ENCODE results near the gene SUPT3H. TPM values are rescaled to one million over a fixed set of nuclear protein-coding genes. Genes with fewer than 3 reads are reported as not detected.

The SUPT3H gene
- total RNA-seq, 6 experiments from 2014 or later: 0.95 to 2.8 (median 2.0) TPM

DNA sequence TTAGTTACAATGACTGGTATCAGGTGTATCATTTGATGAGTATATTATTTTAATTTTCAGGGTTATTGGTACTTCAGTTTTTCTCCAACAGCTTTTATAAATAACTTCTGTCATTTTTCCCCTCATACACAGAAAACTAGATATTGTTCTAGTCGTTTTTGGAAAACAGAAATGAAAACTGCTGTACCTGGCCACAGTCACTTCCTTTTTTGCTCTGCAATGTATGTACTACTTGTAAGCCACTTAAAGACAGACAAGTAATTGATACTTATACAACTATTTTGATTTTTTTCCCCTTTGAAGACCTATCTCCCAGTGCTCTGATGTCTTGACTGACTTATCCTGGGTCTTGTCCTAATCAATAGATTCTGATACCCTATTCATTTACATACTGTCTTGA is 268.2 kb downstream of the SUPT3H start:
- WGBS (ENCODE audit: insufficient coverage, low coverage, low lambda C conversion rate, missing lambda C conversion rate): 31% methylated on average over 1 of the region's 1 CpG
- H3K36me3 ChIP-seq: no peaks in the 10 kb centered on the region
- TF ChIP-seq, protein P1, sequence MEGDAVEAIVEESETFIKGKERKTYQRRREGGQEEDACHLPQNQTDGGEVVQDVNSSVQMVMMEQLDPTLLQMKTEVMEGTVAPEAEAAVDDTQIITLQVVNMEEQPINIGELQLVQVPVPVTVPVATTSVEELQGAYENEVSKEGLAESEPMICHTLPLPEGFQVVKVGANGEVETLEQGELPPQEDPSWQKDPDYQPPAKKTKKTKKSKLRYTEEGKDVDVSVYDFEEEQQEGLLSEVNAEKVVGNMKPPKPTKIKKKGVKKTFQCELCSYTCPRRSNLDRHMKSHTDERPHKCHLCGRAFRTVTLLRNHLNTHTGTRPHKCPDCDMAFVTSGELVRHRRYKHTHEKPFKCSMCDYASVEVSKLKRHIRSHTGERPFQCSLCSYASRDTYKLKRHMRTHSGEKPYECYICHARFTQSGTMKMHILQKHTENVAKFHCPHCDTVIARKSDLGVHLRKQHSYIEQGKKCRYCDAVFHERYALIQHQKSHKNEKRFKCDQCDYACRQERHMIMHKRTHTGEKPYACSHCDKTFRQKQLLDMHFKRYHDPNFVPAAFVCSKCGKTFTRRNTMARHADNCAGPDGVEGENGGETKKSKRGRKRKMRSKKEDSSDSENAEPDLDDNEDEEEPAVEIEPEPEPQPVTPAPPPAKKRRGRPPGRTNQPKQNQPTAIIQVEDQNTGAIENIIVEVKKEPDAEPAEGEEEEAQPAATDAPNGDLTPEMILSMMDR (IDR thresholded peaks at IDR 0.05): no peak
- no peak for TF ChIP-seq POLR2A (IDR thresholded peaks at IDR 0.05)
- DNase-seq (no peak), ATAC-seq (no peak)
- intact Hi-C loops (cut with DNase I): no loop called here
- no peaks in the 10 kb centered on the region for H3K4me1 ChIP-seq
- no peaks in the 10 kb centered on the region for H3K9me3 ChIP-seq
- H3K4me3 ChIP-seq: no peak overlapping the region
- H3K27ac ChIP-seq: no peak overlapping the region
- no peaks in the 10 kb centered on the region for H3K27me3 ChIP-seq

DNA sequence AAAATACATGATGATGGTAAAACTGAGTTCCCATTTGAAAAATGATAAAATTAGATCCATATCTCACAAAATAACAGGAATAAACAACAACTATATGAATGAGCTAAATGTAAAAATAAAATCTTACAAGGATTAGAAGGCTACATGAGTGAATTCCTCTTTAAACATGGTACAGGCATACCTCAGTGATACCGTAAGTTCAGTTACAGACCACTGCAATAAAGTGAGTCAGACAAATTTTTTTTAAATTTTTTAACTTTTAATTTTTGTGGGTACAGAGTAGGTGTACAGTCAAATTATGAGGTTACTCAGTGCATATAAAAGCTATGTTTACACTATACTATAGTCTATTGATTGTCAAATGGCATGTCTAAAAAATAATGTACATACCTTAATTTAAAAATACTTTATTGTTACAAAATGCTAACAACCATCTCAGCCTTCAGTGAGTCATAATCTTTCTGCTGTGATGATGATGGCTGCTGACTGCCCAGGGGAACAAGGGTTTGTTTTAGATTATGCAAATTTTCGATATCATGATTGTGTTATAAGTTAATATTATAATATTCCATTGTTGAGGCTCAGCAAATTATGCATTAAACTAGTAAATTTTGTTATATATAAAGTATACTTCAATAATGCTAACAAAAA is 272.4 kb downstream of the SUPT3H start:
- Histone ChIP-seq H3K27me3 (no peaks in the 10 kb centered on the region), H3K4me1 (no peaks in the 10 kb centered on the region), H3K36me3 (no peaks in the 10 kb centered on the region), H3K27ac (no peak overlapping the region), H3K4me3 (no peak overlapping the region), H3K9me3 (no peaks in the 10 kb centered on the region)
- no peak for ATAC-seq
- DNase-seq: no peak
- TF ChIP-seq POLR2A (IDR thresholded peaks at IDR 0.05): no peak
- TF ChIP-seq, protein P1 (IDR thresholded peaks at IDR 0.05): no peak
- intact Hi-C loops (cut with DNase I): no loop called here
- 100% methylated on average over 2 of the region's 2 CpGs for WGBS (ENCODE audit: insufficient coverage, low coverage, low lambda C conversion rate, missing lambda C conversion rate)

DNA sequence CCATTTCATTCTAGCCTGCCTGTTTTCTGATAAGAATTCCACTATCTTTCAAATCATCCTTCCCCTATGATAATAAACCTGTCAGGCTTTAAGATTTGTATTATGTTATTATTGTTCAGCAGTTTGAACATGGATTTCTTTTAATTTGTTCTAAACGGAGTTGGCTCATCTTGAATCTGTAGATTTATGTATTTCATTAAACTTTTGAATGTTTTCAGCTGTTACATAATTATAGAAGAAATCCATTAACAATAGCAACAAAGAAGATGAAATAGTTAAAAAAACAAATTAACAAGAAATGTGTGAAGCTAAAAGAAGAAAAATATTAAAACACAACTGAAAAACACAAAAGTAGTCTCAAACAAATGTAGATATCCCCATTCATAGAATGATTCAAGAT is 273.3 kb downstream of the SUPT3H start:
- no peak for ATAC-seq
- 32% methylated on average over 1 of the region's 1 CpG for WGBS (ENCODE audit: insufficient coverage, low coverage, low lambda C conversion rate, missing lambda C conversion rate)
- no peak overlapping the region for H3K4me3 ChIP-seq
- H3K27ac ChIP-seq: no peak overlapping the region
- H3K9me3 ChIP-seq: no peaks in the 10 kb centered on the region
- intact Hi-C loops (cut with DNase I): no loop called here
- DNase-seq: no peak
- no peak for TF ChIP-seq POLR2A (IDR thresholded peaks at IDR 0.05)
- TF ChIP-seq, protein P1 (IDR thresholded peaks at IDR 0.05): no peak
- no peaks in the 10 kb centered on the region for H3K4me1 ChIP-seq
- no peaks in the 10 kb centered on the region for H3K36me3 ChIP-seq
- no peaks in the 10 kb centered on the region for H3K27me3 ChIP-seq

DNA sequence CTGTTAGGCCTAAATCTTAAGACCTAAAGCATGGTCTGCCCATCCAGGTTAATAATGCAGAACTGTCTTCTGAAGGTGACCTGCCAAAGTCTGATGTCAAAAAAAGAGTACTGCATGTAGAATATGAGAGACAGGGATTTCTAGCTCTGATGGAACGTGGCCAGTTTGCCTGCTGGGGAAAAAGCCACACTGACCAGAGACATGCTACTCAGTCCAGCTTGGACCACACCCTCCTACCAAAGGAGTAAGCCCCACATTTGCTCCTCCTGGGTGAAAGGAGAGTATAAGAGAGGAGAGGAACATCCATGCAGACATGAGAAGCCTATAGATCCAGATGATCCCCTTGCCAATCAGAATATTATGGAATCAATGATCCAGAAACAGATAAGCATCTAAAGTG is 279.5 kb downstream of the SUPT3H start:
- no peak overlapping the region for H3K4me3 ChIP-seq
- DNase-seq: no peak
- no peaks in the 10 kb centered on the region for H3K36me3 ChIP-seq
- TF ChIP-seq, protein P1 (IDR thresholded peaks at IDR 0.05): no peak
- TF ChIP-seq POLR2A (IDR thresholded peaks at IDR 0.05): no peak
- no peak overlapping the region for H3K27ac ChIP-seq
- ATAC-seq: no peak
- 67% methylated on average over 1 of the region's 1 CpG for WGBS (ENCODE audit: insufficient coverage, low coverage, low lambda C conversion rate, missing lambda C conversion rate)
- no peaks in the 10 kb centered on the region for H3K9me3 ChIP-seq
- no peaks in the 10 kb centered on the region for H3K4me1 ChIP-seq
- intact Hi-C loops (cut with DNase I): no loop called here
- no peaks in the 10 kb centered on the region for H3K27me3 ChIP-seq

All from right lobe of liver (tissue), 6 donors.